Measurements from ENCODE around the gene ANGPTL7.
"Not testable (repeated sequence)": the region's sequence is repeated elsewhere in the genome, so short reads cannot be mapped to it uniquely, and the experiment has no call there.

GRCh38 chr1:11166744-11167143 lies 22.4 kb upstream of the ANGPTL7 start:
- TF ChIP-seq EZH2phosphoT487 (IDR thresholded peaks at IDR 0.05; ENCODE audit: insufficient read depth, low read depth); EZH2 (IDR thresholded peaks at IDR 0.05; ENCODE audit: insufficient read depth, poor library complexity, severe bottlenecking): not testable (repeated sequence)
